Measurements from ENCODE around the gene IPO4.

Gene IPO4

DNA sequence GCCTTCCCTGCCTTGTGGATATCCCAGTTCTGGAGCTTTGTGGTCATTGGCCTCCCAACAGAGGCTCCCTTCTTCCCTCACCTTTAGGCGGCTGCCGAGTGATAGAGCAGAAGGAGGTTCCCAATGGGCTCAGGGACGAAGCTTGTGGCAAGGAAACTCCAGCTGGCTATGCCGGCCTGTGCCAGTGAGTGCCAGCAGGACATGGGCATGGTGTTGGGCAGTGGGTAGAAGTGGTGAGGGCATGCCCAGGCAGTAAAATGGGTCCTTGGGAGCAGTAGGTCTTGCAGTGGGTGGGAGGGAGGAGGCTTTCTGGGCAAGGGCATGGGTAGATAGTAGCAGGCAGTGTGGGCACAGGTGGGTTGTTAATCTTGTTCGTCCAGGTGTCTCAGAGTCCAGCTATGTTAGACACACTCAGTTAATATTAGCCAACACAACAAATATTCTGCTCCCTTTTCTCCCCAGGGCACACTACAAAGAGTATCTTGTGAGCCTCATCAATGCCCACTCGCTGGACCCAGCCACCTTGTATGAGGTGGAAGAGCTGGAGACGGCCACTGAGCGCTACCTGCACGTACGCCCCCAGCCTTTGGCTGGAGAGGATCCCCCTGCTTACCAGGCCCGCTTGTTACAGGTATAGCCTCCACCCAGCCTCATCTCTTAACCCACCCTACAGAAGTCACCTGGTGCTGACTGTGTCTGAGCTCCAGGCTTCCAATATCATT is 28.7 kb downstream of the IPO4 start:
- TF ChIP-seq, protein P1, sequence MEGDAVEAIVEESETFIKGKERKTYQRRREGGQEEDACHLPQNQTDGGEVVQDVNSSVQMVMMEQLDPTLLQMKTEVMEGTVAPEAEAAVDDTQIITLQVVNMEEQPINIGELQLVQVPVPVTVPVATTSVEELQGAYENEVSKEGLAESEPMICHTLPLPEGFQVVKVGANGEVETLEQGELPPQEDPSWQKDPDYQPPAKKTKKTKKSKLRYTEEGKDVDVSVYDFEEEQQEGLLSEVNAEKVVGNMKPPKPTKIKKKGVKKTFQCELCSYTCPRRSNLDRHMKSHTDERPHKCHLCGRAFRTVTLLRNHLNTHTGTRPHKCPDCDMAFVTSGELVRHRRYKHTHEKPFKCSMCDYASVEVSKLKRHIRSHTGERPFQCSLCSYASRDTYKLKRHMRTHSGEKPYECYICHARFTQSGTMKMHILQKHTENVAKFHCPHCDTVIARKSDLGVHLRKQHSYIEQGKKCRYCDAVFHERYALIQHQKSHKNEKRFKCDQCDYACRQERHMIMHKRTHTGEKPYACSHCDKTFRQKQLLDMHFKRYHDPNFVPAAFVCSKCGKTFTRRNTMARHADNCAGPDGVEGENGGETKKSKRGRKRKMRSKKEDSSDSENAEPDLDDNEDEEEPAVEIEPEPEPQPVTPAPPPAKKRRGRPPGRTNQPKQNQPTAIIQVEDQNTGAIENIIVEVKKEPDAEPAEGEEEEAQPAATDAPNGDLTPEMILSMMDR (IDR thresholded peaks at IDR 0.05; ENCODE audit: insufficient read depth, low read depth, low read length, missing control alignments), result no peak
- H3K4me3 ChIP-seq (ENCODE audit: low read depth, low read length), result no peak overlapping the region
- no peak for DNase-seq (ENCODE audit: low read depth)

GRCh38 chr14:24157331-24157730 is 31.3 kb downstream of the IPO4 start:
- TF ChIP-seq, protein P1 (IDR thresholded peaks at IDR 0.05; ENCODE audit: insufficient read depth, low read depth, low read length, missing control alignments), result no peak
- no peak overlapping the region for H3K4me3 ChIP-seq (ENCODE audit: low read depth, low read length)
- no peak for DNase-seq (ENCODE audit: low read depth)

DNA sequence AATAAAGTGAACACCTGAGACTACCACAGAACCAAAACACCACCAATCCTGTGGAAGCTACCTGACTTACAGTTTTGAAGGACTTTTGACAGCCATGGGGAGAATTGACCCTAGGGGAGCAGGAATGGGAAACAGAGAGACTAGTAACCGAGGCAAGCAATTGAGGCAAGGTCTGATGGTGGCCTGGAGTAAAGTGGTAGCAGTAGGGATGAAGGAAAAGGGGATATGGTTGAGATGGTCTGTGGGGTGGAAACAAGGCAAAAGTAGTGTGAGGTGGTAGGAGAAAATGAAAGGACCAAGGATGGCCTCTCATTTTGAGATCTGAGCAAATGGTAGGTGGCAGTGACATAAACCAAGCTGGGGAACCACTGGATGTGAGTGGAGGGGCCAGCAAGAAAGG is 31.8 kb downstream of the IPO4 start:
- TF ChIP-seq, protein P1 (IDR thresholded peaks at IDR 0.05; ENCODE audit: insufficient read depth, low read depth, low read length, missing control alignments), result no peak
- DNase-seq (ENCODE audit: low read depth), result no peak
- no peak overlapping the region for H3K4me3 ChIP-seq (ENCODE audit: low read depth, low read length)

- no peak overlapping the region for H3K4me3 ChIP-seq (ENCODE audit: low read depth, low read length)
- no peak for DNase-seq (ENCODE audit: low read depth)
- TF ChIP-seq, protein P1 (IDR thresholded peaks at IDR 0.05; ENCODE audit: insufficient read depth, low read depth, low read length, missing control alignments), result no peak
Measured at GRCh38 chr14:24155100-24155499, 33.5 kb downstream of the IPO4 start.

GRCh38 chr14:24151404-24152080 is 37.1 kb downstream of the IPO4 start:
- TF ChIP-seq, protein P1 (IDR thresholded peaks at IDR 0.05; ENCODE audit: insufficient read depth, low read depth, low read length, missing control alignments), result no peak
- H3K4me3 ChIP-seq (ENCODE audit: low read depth, low read length), result no peak overlapping the region
- DNase-seq (ENCODE audit: low read depth), result no peak

- TF ChIP-seq, protein P1 (IDR thresholded peaks at IDR 0.05; ENCODE audit: insufficient read depth, low read depth, low read length, missing control alignments), result no peak
- DNase-seq (ENCODE audit: low read depth), result no peak
- no peak overlapping the region for H3K4me3 ChIP-seq (ENCODE audit: low read depth, low read length)
Measured at GRCh38 chr14:24150993-24151392, 37.6 kb downstream of the IPO4 start.

All from GM12865 (cell line).